ENCODE measurements around the gene CYB561A3.

CYB561A3 gene

DNA sequence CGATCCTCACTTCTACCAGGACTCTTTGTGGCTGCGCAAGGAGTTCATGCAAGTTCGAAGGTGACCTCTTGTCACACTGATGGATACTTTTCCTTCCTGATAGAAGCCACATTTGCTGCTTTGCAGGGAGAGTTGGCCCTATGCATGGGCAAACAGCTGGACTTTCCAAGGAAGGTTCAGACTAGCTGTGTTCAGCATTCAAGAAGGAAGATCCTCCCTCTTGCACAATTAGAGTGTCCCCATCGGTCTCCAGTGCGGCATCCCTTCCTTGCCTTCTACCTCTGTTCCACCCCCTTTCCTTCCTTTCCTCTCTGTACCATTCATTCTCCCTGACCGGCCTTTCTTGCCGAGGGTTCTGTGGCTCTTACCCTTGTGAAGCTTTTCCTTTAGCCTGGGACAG is 7.0 kb upstream of the CYB561A3 start:
- no peak for DNase-seq

DNA sequence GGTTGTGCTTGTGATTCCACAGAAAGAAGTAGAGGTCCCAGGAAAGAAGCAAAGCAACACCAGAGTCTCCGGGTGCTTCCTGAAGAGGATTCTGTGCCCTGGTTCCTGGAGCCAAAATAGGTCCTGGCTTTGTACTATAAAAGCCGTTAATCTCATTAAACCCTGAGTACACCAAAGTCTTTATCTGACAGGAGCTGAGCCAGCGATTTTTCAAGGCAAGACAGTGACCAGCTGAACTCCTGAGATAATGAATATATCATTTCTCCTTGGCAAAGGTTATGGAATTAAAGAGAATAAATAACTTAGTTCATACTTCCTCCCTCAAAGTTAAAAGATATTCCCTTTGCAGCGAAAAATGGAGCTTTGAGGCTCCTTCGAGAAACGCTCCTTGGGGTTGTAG is 5.7 kb upstream of the CYB561A3 start:
- no peak for DNase-seq

DNA sequence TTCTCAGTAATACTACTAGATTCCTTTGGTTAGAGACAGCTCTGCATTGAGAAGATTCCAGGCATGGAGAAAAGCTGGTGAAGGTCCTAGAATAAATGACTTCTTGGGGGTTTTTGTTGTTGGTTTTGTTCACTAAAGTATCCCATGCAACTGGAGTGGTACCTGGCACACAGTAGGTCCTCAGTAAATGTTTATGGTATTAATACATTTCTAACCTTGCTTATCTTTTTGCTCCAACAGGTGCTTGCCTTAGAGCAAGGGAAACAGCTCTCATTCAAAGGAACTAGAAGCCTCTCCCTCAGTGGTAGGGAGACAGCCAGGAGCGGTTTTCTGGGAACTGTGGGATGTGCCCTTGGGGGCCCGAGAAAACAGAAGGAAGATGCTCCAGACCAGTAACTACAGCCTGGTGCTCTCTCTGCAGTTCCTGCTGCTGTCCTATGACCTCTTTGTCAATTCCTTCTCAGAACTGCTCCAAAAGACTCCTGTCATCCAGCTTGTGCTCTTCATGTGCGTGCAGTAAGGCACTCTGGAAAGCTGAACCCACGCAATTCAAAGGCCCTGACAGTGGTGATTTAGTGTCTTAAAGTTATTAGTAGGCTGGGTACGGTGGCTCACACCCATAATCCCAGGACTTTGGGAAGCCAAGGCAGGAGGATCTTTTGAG is 2.5 kb upstream of the CYB561A3 start:
- no peak for DNase-seq

GRCh38 chr11:61362542-61362875 is 827 bp upstream of the CYB561A3 start:
- DNase-seq: peak; percentile 21

GRCh38 chr11:61361237-61361740 is 393 bp downstream of the CYB561A3 start:
- no peak for DNase-seq

- DNase-seq: no peak
Observed at GRCh38 chr11:61359516-61359915, 2.2 kb downstream of the CYB561A3 start.

DNA sequence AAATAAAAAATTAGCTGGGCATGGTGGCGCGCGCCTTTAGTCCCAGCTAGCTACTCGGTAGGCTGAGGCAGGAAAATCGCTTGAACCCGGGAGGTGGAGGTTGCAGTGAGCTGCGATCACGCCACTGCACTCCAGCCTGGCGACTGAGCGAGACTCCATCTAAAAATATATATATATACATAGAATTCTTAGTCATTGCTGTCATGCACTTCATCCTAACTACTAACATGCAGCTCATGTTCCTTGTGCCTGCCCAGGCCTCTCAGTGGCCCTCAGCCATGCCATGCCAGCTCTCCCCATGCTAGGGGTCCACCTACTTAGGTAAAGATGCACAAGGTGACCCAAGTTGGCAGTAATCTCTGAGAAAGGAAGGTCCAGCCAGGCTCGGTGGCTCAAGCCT is 3.1 kb downstream of the CYB561A3 start:
- no peak for DNase-seq

DNA sequence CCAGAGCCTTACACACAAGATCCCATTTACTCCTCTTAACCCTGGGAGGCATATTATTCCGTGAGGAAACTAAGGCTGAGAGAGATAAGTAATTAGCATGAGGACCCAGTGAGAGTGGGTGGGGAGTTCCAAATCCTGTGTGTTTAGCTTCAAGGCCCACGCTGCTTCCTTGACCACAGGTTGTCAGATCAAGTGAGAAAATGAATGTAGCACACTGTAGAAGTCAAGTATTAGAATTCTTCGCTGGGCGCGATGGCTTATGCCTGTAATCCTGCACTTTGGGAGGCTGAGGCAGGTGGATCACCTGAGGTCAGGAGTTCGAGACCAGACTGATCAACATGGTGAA is 3.8 kb downstream of the CYB561A3 start:
- DNase-seq: no peak

GRCh38 chr11:61357233-61357893 is 4.3 kb downstream of the CYB561A3 start:
- no peak for DNase-seq

GRCh38 chr11:61356706-61357105 is 5.0 kb downstream of the CYB561A3 start:
- DNase-seq: no peak

- DNase-seq: no peak
Observed at GRCh38 chr11:61354208-61354607, 7.5 kb downstream of the CYB561A3 start.

DNA sequence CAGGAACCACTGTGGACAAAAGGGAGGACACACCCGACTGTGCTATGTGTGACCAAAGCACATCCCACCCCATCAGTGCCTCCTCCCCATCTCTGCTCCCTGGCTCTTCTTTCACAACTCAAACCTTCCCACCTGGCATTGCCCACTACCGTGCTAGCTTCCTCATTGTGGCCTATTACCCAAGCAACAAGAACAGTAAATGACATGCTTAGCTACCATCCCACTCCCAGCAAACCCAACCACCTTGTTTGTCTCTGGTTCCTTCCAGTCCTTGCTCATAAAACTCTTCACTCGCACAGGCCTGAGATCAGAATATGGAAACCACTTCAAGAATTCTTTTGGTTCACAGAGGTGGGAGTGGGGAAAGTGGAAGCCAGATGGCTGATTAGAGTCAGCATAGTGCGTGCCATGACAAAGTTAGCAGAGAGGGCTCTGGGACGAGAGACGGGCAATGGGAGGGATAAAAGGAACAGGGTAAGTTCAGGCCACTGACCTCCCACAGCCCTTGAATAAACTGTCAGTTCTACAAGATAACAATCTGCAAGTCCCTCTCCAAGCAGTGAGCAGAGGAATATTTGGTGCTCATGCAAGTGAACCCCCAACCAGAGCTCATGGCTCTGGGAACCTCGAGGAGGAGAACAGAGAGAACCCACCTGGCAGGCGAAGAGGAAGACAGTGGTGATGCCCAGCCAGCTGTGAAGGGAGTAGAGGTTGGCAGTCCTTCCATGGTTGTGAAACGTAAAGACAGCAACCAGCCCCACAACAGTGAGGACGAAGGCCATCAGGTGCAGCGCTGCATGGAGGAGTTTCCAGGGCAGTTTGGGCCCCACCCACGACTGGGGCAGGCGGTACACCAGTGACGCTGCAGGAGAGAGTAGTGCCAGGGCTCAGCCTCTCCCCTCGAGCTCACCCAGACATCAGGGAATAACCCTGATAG is 8.3 kb downstream of the CYB561A3 start:
- DNase-seq: no peak

DNA sequence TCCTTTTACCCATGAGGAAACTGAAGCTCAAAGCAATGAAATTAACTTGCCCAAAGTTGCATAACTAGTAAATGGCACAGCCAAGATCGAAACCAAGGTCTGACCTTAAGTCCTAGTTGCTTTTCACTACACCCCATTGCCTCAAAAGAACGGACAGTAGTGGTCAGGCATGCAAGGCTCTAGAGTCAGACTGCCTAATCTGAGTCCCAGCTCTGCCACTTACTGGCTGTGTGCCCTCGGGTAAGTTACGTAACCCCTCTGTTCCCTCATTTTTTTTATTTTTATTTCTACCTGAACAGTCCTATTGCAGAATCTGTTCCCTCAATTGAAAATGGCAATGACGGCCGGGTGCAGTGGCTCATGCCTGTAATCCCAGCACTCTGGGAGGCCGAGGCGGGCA is 9.6 kb downstream of the CYB561A3 start:
- no peak for DNase-seq

- no peak for DNase-seq
Observed at GRCh38 chr11:61350803-61351202, 10.9 kb downstream of the CYB561A3 start.

GRCh38 chr11:61350336-61350735 is 11.3 kb downstream of the CYB561A3 start:
- no peak for DNase-seq

DNA sequence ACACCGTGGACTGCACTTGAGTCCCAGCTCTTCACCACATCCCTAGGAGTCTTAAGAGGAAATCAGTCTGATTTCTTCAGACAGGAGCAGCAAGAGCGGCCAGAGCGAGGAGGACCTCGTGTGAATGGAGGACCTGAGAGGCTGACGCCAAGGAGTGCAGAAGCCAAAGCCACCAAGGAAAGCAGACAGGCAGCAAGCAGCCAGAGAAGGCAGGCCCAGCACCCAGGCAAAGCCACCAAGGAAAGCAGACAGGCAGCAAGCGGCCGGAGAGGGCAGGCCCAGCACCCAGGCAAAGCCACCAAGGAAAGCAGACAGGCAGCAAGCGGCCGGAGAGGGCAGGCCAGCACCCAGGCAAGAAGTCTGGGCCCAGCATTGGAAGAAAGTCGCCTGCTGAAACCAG is 11.8 kb downstream of the CYB561A3 start:
- DNase-seq: no peak

GRCh38 chr11:61349189-61349751 is 12.4 kb downstream of the CYB561A3 start:
- DNase-seq: no peak

DNA sequence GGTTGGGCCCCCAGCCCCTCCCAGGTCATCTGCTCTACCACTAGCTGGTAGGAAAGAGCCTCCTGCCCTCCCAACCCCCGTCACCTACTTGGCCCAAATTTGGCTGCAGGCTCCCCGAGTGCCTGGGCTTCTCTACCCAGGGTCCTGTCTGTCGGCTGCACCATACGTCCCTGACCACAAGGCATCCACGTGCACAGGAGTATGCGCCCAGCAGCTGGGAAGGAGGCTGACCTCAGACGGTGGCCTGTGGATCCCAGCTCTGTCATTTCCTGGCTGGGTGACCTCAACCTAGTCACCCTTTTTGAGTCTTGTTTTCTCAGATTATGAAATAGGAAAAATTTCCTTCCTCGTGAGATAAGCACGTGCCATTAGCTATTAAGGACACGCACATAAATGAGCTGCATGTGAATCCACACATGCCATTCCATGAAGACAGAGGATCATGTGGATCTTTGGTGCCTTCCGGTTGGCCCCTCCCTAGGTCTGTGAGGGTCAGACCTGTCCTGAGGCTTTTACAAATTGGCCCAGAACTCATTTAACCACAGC is 13.7 kb downstream of the CYB561A3 start:
- DNase-seq: no peak

GRCh38 chr11:61345954-61346843 is 15.5 kb downstream of the CYB561A3 start:
- no peak for DNase-seq

DNA sequence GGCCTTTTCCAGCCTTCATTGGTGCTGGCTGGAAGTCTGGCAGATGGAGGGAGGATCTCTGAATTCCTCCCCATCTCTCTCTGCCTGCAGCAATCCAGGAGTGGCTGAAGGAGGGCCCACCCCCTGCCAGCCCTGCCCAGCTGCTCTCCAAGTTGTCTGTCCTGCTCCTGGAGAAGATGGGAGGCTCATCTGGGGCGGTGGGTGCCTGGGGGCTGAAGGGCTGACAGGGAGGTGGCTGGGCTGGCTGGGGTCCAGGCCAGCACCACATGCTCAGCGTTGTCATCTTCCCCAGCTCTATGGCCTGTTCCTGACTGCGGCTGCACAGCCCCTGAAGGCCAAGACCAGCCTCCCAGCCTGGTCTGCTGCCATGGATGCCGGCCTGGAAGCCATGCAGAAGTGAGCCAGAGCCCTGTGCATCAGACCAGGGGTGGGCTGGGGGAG is 16.5 kb downstream of the CYB561A3 start:
- DNase-seq: no peak

DNA sequence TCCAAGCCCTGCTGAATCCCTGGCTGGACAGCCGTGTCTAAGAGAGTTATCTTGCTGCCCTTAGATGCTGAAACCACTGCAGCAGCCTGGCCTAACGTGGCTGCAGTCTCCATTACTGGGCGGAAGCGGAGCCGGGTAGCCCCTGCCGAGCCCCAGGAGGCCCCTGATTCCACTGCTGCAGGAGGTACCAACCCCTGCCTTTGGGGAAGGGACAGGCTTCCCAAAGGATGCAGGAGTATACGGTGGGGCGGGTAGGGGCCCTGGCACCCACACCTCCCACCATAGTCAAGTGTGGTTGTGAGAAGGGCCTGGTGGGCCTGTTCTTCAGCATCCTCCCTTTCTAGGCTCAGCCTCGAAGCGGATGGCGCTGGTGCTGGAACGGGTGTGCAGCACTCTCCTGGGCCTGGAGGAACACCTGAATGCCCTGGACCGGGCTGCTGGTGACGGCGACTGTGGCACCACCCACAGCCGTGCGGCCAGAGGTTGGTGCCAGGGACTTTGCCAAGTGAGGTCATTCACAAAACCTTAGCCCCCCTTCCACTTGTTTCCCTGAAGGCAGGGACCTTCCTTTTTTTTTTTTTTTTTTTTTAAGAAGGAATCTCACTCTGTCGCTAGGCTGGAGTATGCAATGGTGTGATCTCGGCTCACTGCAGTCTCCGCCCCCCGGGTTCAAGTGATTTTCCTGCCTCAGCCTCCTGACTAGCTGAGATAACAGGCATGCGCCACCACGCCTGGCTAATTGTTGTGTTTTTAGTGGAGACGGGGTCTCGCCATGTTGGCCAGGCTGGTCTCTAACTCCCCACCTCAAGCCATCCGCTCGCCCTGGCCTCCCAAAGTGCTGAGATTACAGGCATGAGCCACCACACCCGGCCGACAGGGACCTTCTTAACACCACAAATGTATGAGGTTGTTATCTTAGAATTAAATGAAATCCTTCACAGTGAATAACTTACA is 17.6 kb downstream of the CYB561A3 start:
- DNase-seq: no peak

All from fibroblast of upper back skin (primary cell).